ENCODE measurements around the gene NADSYN1. TPM values are rescaled to one million over a fixed set of nuclear protein-coding genes. Genes with fewer than 3 reads are reported as not detected.

Gene NADSYN1
- total RNA-seq: 51.0 and 55.4 TPM in 2 replicates
- long read RNA-seq, transcript NADSYN1-201 (21 exons, 2,773 nt): major isoform, 137 of 176 reads
- long read RNA-seq, partial matches to known transcripts: 15 of 176 reads
- long read RNA-seq, other reads (novel, unspliced or antisense): 21 of 176 reads

DNA sequence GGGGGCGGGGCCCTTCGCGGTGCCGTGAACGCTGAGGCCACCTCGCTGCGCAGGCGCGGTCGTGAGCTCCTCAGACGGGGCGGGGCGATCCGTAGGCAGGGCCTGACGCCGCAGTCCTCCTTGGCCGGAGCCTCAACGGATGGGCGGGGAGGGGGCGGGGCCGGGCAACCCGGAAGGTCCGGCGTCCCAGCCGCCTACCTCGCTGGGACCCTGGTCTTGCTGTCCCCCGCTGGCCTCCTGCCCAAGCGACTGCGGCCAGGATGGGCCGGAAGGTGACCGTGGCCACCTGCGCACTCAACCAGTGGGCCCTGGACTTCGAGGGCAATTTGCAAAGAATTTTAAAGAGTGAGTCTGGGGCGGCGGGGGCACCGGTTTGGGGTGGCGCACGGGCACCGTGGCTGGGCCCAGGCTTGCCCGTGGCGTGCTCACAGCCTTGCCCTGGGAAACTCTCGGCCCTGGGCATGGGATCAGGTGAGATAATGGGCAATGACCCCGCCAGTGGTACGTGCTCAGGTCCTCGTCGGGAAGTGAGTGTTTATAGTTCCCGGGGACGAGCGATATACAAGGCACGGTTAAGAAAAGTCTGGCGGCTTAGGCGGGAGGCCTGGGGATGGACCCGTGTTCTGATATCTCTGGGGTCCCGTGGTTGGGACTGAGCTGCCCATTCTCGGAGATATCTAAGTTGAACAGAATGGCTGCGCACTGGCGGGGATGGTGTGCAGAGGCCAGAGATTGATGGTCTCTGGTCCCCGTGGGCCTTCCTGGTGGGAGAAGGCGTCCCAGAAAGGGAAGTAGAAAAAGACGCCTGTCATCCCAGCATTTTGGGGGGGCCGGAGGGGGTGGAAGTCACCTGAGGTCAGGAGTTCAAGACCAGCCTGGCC lies at the start of gene NADSYN1:
Gene NADSYN1, plus strand, starts transcription at position 167 of the 881 bp plus-strand sequence. Its CDS starts 94 bp downstream, at position 261.
- H3K27ac Mint-ChIP-seq (ENCODE audit: unreplicated experiment): peak within 1 kb of the TSS; percentile 70
- H3K9me3 Mint-ChIP-seq (ENCODE audit: unreplicated experiment): no peaks in the 10 kb centered on the region
- TF ChIP-seq, protein P1, sequence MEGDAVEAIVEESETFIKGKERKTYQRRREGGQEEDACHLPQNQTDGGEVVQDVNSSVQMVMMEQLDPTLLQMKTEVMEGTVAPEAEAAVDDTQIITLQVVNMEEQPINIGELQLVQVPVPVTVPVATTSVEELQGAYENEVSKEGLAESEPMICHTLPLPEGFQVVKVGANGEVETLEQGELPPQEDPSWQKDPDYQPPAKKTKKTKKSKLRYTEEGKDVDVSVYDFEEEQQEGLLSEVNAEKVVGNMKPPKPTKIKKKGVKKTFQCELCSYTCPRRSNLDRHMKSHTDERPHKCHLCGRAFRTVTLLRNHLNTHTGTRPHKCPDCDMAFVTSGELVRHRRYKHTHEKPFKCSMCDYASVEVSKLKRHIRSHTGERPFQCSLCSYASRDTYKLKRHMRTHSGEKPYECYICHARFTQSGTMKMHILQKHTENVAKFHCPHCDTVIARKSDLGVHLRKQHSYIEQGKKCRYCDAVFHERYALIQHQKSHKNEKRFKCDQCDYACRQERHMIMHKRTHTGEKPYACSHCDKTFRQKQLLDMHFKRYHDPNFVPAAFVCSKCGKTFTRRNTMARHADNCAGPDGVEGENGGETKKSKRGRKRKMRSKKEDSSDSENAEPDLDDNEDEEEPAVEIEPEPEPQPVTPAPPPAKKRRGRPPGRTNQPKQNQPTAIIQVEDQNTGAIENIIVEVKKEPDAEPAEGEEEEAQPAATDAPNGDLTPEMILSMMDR (IDR thresholded peaks at IDR 0.05): no peak
- peak; percentile 98 for DNase-seq (ENCODE audit: extremely low spot score, unreplicated experiment)
- H3K36me3 Mint-ChIP-seq (ENCODE audit: unreplicated experiment): peaks cover 21% of the 10 kb centered on the region
- H3K4me1 Mint-ChIP-seq (ENCODE audit: unreplicated experiment): peaks cover 32% of the 10 kb centered on the region
- H3K27me3 Mint-ChIP-seq (ENCODE audit: unreplicated experiment): no peaks in the 10 kb centered on the region
- peak within 1 kb of the TSS; percentile 85 for H3K4me3 Mint-ChIP-seq (ENCODE audit: unreplicated experiment)

DNA sequence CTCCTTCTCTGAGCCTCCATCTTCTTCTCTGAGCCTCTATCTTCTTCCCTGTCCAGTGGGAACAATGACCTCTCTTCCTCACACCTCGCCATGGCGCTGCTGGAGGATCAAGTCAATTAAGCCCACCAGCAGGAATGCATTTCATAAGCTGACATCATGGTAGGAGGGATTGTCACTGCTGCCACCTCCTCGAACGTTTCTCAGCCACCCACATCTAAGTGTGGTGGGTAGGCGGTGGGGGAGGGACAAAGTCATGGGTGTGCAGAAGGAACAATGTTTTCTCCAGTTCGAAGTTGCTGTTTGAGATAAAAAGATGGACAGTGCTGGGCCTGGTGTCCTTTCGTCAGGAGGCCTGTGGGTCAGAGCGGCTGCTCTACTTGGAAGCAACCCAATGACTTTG lies 48.8 kb upstream of the NADSYN1 start:
- Mint-ChIP-seq H3K36me3 (ENCODE audit: unreplicated experiment) (no peaks in the 10 kb centered on the region), H3K27me3 (ENCODE audit: unreplicated experiment) (no peaks in the 10 kb centered on the region), H3K4me1 (ENCODE audit: unreplicated experiment) (no peaks in the 10 kb centered on the region), H3K4me3 (ENCODE audit: unreplicated experiment) (no peak overlapping the region), H3K9me3 (ENCODE audit: unreplicated experiment) (peaks cover 9% of the 10 kb centered on the region), H3K27ac (ENCODE audit: unreplicated experiment) (no peak overlapping the region)
- DNase-seq (ENCODE audit: extremely low spot score, unreplicated experiment): no peak
- TF ChIP-seq, protein P1 (IDR thresholded peaks at IDR 0.05): no peak

DNA sequence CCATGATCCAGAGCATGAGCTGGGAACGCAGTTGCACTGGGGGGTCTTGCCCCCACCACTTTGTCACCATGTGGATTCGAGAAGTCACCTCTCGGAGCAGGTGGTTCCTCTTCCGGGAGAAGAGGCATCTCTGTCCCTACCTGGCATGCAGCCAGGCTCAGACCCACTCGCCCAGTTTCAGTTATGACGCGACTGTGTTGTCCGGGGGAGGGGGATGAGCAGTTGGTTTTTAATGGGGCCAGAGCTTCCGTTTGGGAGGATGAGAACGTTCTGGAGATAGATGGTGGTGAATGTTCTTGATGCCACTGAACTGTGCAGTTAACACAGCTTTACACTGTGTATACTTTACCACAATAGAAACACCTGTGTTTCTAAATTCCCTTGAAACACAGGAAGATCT lies 46.3 kb upstream of the NADSYN1 start:
- Mint-ChIP-seq H3K4me1 (ENCODE audit: unreplicated experiment) (no peaks in the 10 kb centered on the region), H3K9me3 (ENCODE audit: unreplicated experiment) (peaks cover 9% of the 10 kb centered on the region), H3K27ac (ENCODE audit: unreplicated experiment) (no peak overlapping the region), H3K4me3 (ENCODE audit: unreplicated experiment) (no peak overlapping the region), H3K36me3 (ENCODE audit: unreplicated experiment) (no peaks in the 10 kb centered on the region), H3K27me3 (ENCODE audit: unreplicated experiment) (no peaks in the 10 kb centered on the region)
- no peak for DNase-seq (ENCODE audit: extremely low spot score, unreplicated experiment)
- TF ChIP-seq, protein P1 (IDR thresholded peaks at IDR 0.05): no peak

DNA sequence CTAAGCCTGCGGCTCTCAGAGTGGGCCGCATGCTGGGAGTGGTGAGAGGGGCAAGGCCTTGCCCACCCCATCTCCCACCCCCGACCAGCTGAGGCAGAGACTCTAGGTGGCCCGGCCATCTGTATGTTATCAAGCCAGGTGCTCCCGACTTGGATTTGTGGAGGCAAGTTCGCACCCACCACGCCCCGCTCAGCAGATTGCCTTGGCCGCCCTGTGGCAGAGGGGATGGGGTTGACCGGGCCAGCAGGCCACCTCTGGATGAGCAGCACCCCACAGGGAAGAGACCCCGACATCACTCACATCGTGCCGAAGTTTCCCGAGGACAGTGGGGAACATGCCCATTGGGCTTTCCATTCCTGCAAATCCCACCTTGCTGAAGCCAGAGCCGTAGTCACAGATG lies 45.6 kb upstream of the NADSYN1 start:
- Mint-ChIP-seq H3K27me3 (ENCODE audit: unreplicated experiment) (no peaks in the 10 kb centered on the region), H3K9me3 (ENCODE audit: unreplicated experiment) (peaks cover 6% of the 10 kb centered on the region), H3K4me3 (ENCODE audit: unreplicated experiment) (no peak overlapping the region), H3K36me3 (ENCODE audit: unreplicated experiment) (no peaks in the 10 kb centered on the region), H3K27ac (ENCODE audit: unreplicated experiment) (no peak overlapping the region), H3K4me1 (ENCODE audit: unreplicated experiment) (no peaks in the 10 kb centered on the region)
- TF ChIP-seq, protein P1 (IDR thresholded peaks at IDR 0.05): no peak
- no peak for DNase-seq (ENCODE audit: extremely low spot score, unreplicated experiment)

DNA sequence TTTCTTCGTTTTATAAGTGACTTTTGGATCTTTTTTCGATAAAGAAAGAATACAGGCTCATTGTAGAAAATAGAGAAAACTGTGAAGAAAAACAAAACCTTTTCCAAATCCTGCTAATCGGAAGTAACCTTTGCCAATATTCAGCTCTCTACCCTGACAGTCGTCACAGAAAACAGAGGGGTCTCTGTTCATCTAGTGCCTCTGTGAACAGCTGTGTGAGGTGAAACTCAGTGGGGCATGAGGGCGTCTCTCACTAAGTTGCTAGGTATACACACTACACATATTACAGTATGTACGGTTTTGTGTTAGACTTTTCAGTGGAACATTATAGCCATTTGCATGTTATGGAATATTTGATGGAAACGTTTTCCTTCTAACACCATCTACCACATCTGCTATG lies 44.2 kb upstream of the NADSYN1 start:
- TF ChIP-seq, protein P1 (IDR thresholded peaks at IDR 0.05): no peak
- H3K27ac Mint-ChIP-seq (ENCODE audit: unreplicated experiment): no peak overlapping the region
- peaks cover 4% of the 10 kb centered on the region for H3K9me3 Mint-ChIP-seq (ENCODE audit: unreplicated experiment)

More for the DNA sequence above, 44.2 kb upstream of the NADSYN1 start:
- DNase-seq (ENCODE audit: extremely low spot score, unreplicated experiment): no peak
- Mint-ChIP-seq H3K4me3 (ENCODE audit: unreplicated experiment) (no peak overlapping the region), H3K27me3 (ENCODE audit: unreplicated experiment) (no peaks in the 10 kb centered on the region), H3K36me3 (ENCODE audit: unreplicated experiment) (no peaks in the 10 kb centered on the region), H3K4me1 (ENCODE audit: unreplicated experiment) (no peaks in the 10 kb centered on the region)

Data from osteocyte (in vitro differentiated cells).